Measurements from ENCODE around the gene CRHR1.

CRHR1 gene

GRCh38 chr17:45820052-45820780, 36.1 kb downstream of the CRHR1 start:
- DNase-seq (ENCODE audit: low spot score) (no peak), FAIRE-seq (no peak)

DNA sequence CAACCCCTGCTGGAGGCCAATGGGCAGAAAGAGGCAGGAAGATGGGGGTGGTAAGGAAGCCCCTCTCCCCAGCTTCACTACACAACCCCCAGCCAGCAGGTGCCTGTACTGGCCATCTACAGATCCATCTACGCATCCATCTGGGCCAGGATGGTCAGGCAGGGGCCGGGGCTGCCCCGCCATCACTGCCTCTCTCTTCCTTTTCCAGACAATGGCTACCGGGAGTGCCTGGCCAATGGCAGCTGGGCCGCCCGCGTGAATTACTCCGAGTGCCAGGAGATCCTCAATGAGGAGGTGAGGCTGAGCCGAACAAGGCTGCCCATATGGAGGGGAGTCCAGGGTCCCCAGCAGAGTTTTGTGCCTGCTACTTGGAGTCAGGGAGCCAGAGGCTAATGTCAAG, 37.0 kb downstream of the CRHR1 start:
- no peak for FAIRE-seq

GRCh38 chr17:45823598-45823997, 39.5 kb downstream of the CRHR1 start:
- no peak for DNase-seq (ENCODE audit: low spot score)
- FAIRE-seq = no peak

More for the DNA sequence above, 37.0 kb downstream of the CRHR1 start:
- DNase-seq (ENCODE audit: low spot score) = no peak

- no peak for DNase-seq (ENCODE audit: low spot score)
- no peak for FAIRE-seq
Observed at GRCh38 chr17:45824475-45824874, 40.4 kb downstream of the CRHR1 start.

- no peak for DNase-seq (ENCODE audit: low spot score)
- no peak for FAIRE-seq
Observed at GRCh38 chr17:45824901-45825492, 40.9 kb downstream of the CRHR1 start.

GRCh38 chr17:45825792-45826191, 41.7 kb downstream of the CRHR1 start:
- FAIRE-seq (no peak), DNase-seq (ENCODE audit: low spot score) (no peak)

GRCh38 chr17:45826919-45827588, 42.9 kb downstream of the CRHR1 start:
- no peak for DNase-seq (ENCODE audit: low spot score)
- FAIRE-seq = no peak

GRCh38 chr17:45828171-45828570, 44.1 kb downstream of the CRHR1 start:
- no peak for DNase-seq (ENCODE audit: low spot score)
- FAIRE-seq = no peak

DNA sequence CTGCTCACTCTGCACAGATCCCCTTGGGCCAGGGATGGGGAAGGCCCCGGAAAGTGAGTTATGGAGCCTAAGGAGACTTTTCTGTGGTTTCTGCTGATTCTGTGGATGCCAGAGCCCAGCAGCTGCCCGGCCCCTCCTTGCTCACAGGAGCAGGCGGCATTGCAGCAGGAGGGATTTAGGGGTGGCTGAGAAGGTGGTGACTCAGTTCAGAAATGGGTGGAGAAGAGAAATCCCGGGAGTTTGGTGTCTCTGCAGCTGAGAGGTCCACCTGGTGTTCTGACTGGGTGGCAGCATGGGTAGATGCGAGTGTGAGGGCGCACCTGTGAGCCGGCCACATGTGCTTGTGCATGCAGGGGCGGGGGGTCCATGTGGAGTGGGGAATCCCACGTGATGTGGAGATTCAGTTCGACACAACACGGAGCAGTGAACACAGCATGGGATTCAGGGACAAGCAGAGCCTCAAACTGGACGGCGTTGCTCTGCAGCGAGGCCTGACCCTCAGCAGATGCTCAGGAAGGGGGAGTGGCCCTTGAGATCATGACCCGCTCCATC, 44.5 kb downstream of the CRHR1 start:
- no peak for DNase-seq (ENCODE audit: low spot score)
- FAIRE-seq = no peak

GRCh38 chr17:45833920-45834319, 49.8 kb downstream of the CRHR1 start:
- FAIRE-seq (no peak), DNase-seq (ENCODE audit: low spot score) (no peak)

DNA sequence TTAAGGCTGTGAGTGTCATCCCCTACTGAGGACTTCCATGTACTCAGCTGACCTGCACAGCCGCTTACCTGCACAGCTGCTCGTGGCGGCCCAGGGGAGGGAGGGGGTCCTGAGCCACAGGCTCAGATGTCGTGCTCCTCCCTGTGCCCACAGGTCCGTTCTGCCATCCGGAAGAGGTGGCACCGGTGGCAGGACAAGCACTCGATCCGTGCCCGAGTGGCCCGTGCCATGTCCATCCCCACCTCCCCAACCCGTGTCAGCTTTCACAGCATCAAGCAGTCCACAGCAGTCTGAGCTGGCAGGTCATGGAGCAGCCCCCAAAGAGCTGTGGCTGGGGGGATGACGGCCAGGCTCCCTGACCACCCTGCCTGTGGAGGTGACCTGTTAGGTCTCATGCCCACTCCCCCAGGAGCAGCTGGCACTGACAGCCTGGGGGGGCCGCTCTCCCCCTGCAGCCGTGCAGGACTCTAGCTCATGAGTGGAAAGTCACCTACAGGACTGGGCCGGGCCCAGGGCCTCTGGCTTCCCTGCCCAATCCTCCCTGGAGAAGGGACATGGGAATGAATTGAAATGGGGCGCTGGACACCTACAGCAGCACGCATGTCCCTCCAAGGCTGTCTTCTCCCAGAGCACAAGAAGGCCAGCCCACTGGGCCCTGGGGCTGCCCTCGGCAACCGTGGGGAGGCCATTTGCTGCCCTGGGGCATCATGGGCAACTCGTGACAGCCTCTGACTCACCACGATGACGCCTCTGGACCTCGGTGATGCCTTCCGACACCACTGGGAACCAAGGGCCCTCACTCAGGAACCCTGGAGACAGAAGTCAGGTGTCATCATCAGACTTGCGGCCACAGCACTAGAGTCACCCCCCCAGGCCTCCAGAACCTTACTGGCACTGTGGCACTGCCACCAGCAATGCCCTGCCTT, 50.6 kb downstream of the CRHR1 start:
- no peak for FAIRE-seq
- no peak for DNase-seq (ENCODE audit: low spot score)

DNA sequence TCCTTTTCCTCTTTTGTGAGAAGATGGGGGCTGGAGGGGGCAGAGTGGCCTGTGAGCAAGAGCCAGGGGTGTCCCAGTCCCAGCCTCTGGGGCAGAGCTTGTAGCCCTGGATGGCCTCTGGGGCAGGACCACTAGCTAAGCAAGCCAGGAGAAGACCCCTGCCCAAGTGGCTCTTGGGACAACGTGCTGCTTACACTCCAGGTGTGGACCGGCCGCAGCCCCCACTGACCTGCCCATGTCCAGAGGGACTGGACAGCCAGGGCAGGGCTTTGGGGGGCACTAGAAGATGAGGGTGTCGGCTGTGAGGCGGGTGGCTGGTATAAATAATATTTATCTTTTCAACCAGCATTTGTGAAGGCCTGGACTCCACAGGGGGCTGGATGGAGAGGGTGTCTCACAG, 51.4 kb downstream of the CRHR1 start:
- DNase-seq (ENCODE audit: low spot score) (no peak), FAIRE-seq (no peak)

- DNase-seq (ENCODE audit: low spot score) (no peak), FAIRE-seq (no peak)
Observed at GRCh38 chr17:45836047-45837044, 52.2 kb downstream of the CRHR1 start.

GRCh38 chr17:45837187-45837586, 53.1 kb downstream of the CRHR1 start:
- DNase-seq (ENCODE audit: low spot score) = no peak
- FAIRE-seq = no peak

- no peak for FAIRE-seq
- DNase-seq (ENCODE audit: low spot score) = no peak
Observed at GRCh38 chr17:45837603-45838002, 53.5 kb downstream of the CRHR1 start.

GRCh38 chr17:45838751-45839295, 54.7 kb downstream of the CRHR1 start:
- DNase-seq (ENCODE audit: low spot score) (no peak), FAIRE-seq (no peak)

- FAIRE-seq = no peak
Observed at GRCh38 chr17:45839442-45839841, 55.3 kb downstream of the CRHR1 start.

DNA sequence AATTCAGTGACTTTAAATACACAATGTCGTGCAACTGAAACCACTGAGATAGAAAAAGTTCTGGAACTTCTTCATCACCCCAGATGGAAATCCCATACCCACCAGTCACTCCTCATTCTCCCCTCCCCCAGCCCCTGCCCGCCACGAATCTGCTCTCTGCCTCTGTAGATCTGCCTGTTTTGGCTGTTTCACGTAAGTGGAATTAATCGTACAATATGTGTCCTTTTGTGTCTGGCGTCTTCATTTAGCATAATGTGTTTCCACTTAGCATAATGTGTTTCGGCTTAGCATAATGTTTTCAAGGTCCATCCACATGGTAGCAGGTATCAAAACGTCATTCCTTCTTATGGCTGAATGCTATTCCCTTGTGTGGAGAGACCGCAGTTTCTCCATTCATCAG, 57.1 kb downstream of the CRHR1 start:
- no peak for FAIRE-seq
- DNase-seq (ENCODE audit: low spot score) = no peak

More at GRCh38 chr17:45839442-45839841, 55.3 kb downstream of the CRHR1 start:
- no peak for DNase-seq (ENCODE audit: low spot score)

GRCh38 chr17:45841883-45842525, 57.9 kb downstream of the CRHR1 start:
- no peak for FAIRE-seq
- DNase-seq (ENCODE audit: low spot score) = no peak

Measured in RCC 7860 (cell line).